ENCODE data around the gene AMZ1.
"Not testable (repeated sequence)": the region's sequence is repeated elsewhere in the genome, so short reads cannot be mapped to it uniquely, and the experiment has no call there.

AMZ1 gene

DNA sequence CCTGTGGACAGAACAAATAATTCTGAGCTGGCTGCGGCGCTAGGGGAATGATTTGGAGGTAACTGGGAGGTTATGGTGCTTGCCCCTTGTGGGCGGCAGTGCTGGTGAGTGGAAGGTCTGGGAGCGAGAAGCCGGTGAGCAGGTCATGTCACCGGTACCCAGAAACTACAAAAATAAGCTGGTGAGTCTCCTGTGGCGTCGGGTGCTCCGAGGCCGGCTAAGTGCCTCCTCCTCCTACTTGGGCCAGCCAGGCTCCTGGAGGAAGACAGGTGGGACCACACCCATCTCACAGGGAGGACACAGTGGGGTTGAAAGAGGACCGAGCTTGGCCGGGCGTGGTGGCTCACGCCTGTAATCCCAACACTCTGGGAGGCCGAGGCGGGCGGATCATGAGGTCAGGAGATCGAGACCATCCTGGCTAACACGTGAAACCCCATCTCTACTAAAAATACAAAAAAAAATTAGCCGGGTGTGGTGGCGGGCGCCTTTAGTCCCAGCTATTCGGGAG lies 4.0 kb downstream of the AMZ1 start:
- not testable (repeated sequence) for DNase-seq (ENCODE audit: low read depth)

DNA sequence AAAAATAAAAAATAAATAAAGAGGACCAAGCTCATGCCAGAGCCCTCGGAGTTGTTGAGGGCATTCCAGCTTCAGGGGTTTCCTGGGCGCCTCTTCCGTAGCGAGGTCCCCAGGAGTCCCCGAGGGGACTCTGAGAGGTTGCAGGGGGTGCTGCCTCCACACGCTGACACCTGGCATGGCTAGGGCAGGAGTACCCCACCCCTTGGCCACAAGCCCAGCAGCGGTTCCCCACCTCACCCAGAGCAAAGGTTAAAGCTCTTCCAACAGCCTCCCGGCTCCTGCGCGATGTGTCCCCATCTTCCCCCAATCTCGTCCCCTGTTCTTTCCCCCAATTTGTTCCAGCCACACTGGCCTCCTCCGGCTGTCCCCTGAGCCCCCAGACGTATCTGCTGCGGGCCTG lies 4.5 kb downstream of the AMZ1 start:
- no peak for DNase-seq (ENCODE audit: low read depth)

- not testable (repeated sequence) for DNase-seq (ENCODE audit: low read depth)
These were observed 5.6 kb downstream of the AMZ1 start for GRCh38 chr7:2693420-2694121.

DNA sequence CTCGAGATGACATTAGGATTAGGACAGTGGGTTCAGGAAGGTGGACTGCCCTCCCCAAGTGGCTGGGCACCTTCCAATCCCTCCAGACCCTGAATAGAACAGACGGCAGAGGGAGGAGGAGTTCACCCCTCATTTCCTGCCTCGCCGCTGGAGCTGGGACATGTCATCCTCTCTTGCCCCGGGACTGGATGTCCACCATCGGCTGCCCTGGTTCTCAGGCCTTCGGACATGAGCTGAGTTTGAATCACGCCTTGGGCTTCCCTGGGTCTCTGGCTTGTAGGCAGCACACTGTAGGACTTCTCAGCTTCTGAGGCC lies 6.1 kb downstream of the AMZ1 start:
- not testable (repeated sequence) for DNase-seq (ENCODE audit: low read depth)

- no peak for DNase-seq (ENCODE audit: low read depth)
These were observed 10.7 kb downstream of the AMZ1 start for GRCh38 chr7:2698581-2699288.

- DNase-seq (ENCODE audit: low read depth) = no peak
These were observed 11.3 kb downstream of the AMZ1 start for GRCh38 chr7:2699289-2699620.

GRCh38 chr7:2700141-2700850 lies 12.3 kb downstream of the AMZ1 start:
- no peak for DNase-seq (ENCODE audit: low read depth)

- DNase-seq (ENCODE audit: low read depth) = no peak
These were observed 13.4 kb downstream of the AMZ1 start for GRCh38 chr7:2701424-2701823.

DNA sequence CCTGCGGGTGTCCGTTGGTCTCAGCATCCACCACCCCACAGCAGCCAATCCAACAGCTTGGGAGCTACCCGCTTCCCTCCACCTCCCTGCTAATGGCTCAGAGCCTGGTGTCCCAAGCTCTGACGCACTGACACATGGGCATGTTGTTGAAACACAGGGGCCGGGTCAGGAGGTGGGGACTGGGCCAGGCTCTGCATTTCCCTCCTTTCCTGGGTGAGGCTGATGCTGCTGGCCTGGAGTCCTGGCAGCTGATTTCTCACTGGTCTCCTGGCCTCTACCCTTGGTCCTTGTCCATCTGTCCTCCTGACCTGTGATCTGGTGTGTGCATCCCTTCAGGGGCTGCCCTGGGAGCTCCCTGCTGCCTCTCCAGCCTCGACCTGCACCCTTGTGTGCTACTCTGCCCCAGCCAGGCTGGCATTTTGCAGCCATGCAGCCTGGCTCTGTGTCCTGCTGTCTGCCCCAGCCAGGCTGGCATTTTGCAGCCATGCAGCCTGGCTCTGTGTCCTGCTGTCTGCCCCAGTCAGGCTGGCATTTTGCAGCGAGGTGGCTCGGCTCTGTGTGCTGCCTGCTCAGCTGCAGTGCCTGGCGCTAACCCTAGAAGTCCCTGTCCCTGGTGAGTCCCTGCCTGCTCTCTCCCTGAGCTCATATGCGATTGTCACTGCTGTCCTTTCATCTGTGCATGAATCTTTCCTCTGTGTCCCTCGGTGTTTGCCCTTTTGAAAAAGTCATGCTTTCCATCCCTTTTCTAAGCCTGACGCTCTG lies 14.0 kb downstream of the AMZ1 start:
- peak; percentile 33 for DNase-seq (ENCODE audit: low read depth)

- DNase-seq (ENCODE audit: low read depth) = no peak
These were observed 14.6 kb downstream of the AMZ1 start for GRCh38 chr7:2702594-2702957.

DNA sequence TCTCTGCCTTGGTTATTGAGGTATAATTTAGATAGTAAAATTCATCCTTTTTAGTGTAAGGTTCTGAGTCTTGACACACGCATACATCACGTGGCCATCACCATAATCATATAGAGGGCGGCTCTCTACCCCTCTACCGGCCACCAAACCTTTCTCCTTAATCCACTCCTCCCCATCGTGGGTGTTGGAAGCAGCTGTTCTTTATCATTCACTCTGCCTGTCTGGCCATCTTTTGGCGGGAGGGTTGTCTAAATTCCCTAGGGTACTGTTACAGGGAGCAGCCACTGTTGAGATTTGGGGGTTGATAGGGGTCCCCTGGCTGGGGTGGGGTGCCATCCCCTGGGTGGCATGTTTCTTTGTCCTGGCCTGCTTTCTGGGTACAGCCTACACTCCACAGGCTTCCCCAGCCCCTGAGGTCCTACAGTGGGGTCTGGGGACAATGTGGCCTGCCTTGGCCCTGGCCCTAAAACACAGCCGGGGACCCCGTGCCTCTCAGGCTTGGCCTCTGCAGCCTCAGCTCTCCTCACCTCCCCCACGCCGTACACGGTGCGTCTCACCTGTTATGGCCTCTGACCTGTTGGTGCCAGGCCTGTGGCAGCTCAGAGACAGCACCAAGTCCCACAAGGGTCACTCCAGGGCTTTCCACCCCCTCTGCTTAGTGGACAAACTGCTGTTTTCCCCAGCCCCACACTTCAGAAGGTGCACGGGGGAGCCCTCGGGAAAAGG lies 17.5 kb downstream of the AMZ1 start:
- DNase-seq (ENCODE audit: low read depth) = no peak

- no peak for DNase-seq (ENCODE audit: low read depth)
These were observed 18.7 kb downstream of the AMZ1 start for GRCh38 chr7:2706685-2707126.

DNA sequence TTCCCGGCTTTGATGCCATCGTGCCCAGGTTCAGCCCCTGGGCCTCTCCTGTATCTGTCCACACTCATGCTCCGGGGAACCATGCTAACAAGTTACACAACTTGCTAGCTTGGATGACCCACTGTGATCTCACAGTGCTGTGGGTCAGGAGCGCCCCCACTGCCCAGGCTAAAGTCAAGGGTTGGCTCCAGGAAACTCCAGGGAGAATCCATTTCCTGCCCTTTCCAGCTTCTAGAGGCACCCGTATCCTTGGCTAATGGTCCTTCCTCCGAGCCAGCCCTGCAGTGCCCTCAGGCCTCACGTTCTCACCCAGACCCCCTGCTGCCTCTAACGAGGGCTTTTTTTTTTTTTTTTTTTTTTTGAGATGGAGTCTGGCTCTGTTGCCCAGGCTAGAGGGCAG lies 19.5 kb downstream of the AMZ1 start:
- no peak for DNase-seq (ENCODE audit: low read depth)

DNA sequence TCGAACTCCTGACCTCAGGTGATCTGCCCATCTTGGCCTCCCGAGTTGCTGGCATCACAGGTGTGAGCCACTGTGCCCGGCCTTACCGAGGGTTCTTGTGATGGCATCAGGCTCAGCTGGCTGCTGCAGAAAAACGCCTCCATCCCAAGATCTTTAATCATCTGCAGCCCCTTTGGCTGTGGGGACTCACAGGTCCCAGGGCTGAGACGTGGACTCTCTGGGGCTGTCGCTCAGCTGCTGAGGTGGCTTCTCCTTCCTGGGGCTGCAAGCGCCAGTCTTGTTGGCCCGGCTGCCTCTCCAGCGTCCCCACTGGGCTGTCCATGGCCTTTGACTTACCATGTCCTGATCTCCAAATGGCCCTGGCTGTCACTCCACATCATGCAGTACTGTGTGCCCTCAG lies 20.0 kb downstream of the AMZ1 start:
- DNase-seq (ENCODE audit: low read depth) = no peak

- DNase-seq (ENCODE audit: low read depth) = no peak
These were observed 20.7 kb downstream of the AMZ1 start for GRCh38 chr7:2708547-2709310.

DNA sequence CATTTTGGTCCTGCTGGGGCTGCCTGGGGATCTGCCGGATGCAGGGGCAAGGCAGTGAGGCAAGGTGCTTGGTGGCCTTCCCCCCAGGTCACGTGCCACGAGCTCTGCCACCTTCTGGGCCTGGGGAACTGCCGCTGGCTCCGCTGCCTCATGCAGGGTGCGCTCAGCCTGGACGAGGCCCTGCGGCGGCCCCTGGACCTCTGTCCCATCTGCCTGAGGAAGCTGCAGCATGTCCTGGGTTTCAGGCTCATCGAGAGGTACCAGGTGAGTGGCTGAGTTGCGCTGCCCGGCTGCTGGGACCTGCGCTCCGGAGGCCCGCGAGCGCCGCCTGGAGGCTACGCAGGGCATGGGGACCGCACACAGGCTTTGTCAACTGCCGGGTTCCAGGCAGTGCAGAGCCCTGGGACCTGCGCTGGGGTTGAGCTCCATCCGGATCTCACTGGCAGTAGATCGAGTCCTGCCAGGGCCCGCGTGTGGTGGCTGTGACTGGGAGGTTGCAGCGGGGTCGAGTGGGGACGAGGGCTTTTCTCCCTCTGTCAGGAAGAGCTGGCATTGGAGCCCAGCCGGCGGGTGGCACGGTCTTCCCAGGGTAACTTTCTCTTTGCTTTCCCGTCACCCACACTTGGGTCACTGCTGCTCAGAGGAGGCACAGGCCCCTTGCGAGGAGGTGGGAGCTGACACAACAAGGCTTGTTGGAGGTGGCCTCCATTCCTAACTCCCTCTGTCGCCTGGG lies 21.7 kb downstream of the AMZ1 start:
- no peak for DNase-seq (ENCODE audit: low read depth)

GRCh38 chr7:2710286-2710655 lies 22.3 kb downstream of the AMZ1 start:
- no peak for DNase-seq (ENCODE audit: low read depth)

- DNase-seq (ENCODE audit: low read depth) = no peak
These were observed 23.0 kb downstream of the AMZ1 start for GRCh38 chr7:2710901-2711551.

- no peak for DNase-seq (ENCODE audit: low read depth)
These were observed 24.1 kb downstream of the AMZ1 start for GRCh38 chr7:2711895-2712675.
